ENCODE data around the gene ATG4A. TPM values are rescaled to one million over a fixed set of nuclear protein-coding genes. Genes with fewer than 3 reads are reported as not detected.

ATG4A gene
- total RNA-seq, 1 experiment from 2014 or later: 3.5 TPM

- no peak for ATAC-seq
- no peak overlapping the region for H3K4me3 Mint-ChIP-seq
- no peak for DNase-seq (ENCODE audit: low spot score)
- H3K36me3 Mint-ChIP-seq: no peaks in the 10 kb centered on the region
- no peak for TF ChIP-seq ETV6 (CRISPR knock-in tag; IDR thresholded peaks at IDR 0.05)
- TF ChIP-seq GTF2I (CRISPR knock-in tag; conservative IDR thresholded peaks at IDR 0.05): no peak
- no peak for TF ChIP-seq TEAD4 (CRISPR knock-in tag; IDR thresholded peaks at IDR 0.05)
- no peak for TF ChIP-seq GRHL2 (CRISPR knock-in tag; IDR thresholded peaks at IDR 0.05; ENCODE audit: insufficient replicate concordance, severe bottlenecking)
- TF ChIP-seq SMAD3 (CRISPR knock-in tag; IDR thresholded peaks at IDR 0.05; ENCODE audit: borderline replicate concordance): no peak
- no peak for TF ChIP-seq ERG (CRISPR knock-in tag; IDR thresholded peaks at IDR 0.05)
- no peak for TF ChIP-seq TCF7 (CRISPR knock-in tag; IDR thresholded peaks at IDR 0.05; ENCODE audit: low read depth)
- TF ChIP-seq FOXP4 (CRISPR knock-in tag; IDR thresholded peaks at IDR 0.05): no peak
- no peak for TF ChIP-seq EMX1 (CRISPR knock-in tag; IDR thresholded peaks at IDR 0.05)
- no peak for TF ChIP-seq ATF1 (CRISPR knock-in tag; IDR thresholded peaks at IDR 0.05)
- TF ChIP-seq FOXK1 (CRISPR knock-in tag; IDR thresholded peaks at IDR 0.05): no peak
- no peak for TF ChIP-seq E2F5 (CRISPR knock-in tag; IDR thresholded peaks at IDR 0.05)
- no peak for TF ChIP-seq ARID4B (CRISPR knock-in tag; IDR thresholded peaks at IDR 0.05; ENCODE audit: borderline replicate concordance)
- TF ChIP-seq ZNF138 (CRISPR knock-in tag; conservative IDR thresholded peaks at IDR 0.05): no peak
- no peak for TF ChIP-seq ZNF263 (CRISPR knock-in tag; IDR thresholded peaks at IDR 0.05; ENCODE audit: low read depth)
- TF ChIP-seq GABPB1 (CRISPR knock-in tag; IDR thresholded peaks at IDR 0.05): no peak
- TF ChIP-seq FOXP1 (CRISPR knock-in tag; IDR thresholded peaks at IDR 0.05; ENCODE audit: borderline replicate concordance): no peak
- no peak for TF ChIP-seq ZNF281 (CRISPR knock-in tag; IDR thresholded peaks at IDR 0.05)
- no peak for TF ChIP-seq TP53 (CRISPR knock-in tag; IDR thresholded peaks at IDR 0.05)
- no peak for TF ChIP-seq ZMAT4 (CRISPR knock-in tag; IDR thresholded peaks at IDR 0.05)
- peaks cover 30% of the 10 kb centered on the region for H3K4me1 Mint-ChIP-seq
- H3K27me3 Mint-ChIP-seq (ENCODE audit: low read depth): no peaks in the 10 kb centered on the region
- no peaks in the 10 kb centered on the region for H3K9me3 Mint-ChIP-seq
- ChIA-PET POLR2A (no interaction called here), CTCF (interaction anchor here (2.8 kb wide), 1 partner anchor 16 kb away, joined by 7 read pairs; no protein-coding TSS in a partner anchor)
- H3K27ac Mint-ChIP-seq: 0 out of 2 replicates have a peak overlapping the region, but pooled peaks have one; percentile 17
These were observed 32.2 kb downstream of the ATG4A start for GRCh38 chrX:108123591-108124366.

Measured in WTC11 (cell line).